ENCODE data around the gene MARK4. TPM values are rescaled to one million over a fixed set of nuclear protein-coding genes. Genes with fewer than 3 reads are reported as not detected.
A peak's percentile ranks its signal among the peaks of the same experiment; 100 is the strongest.

MARK4 gene
- total RNA-seq, 1 donor from 2014 or later, result 7.4 TPM

DNA sequence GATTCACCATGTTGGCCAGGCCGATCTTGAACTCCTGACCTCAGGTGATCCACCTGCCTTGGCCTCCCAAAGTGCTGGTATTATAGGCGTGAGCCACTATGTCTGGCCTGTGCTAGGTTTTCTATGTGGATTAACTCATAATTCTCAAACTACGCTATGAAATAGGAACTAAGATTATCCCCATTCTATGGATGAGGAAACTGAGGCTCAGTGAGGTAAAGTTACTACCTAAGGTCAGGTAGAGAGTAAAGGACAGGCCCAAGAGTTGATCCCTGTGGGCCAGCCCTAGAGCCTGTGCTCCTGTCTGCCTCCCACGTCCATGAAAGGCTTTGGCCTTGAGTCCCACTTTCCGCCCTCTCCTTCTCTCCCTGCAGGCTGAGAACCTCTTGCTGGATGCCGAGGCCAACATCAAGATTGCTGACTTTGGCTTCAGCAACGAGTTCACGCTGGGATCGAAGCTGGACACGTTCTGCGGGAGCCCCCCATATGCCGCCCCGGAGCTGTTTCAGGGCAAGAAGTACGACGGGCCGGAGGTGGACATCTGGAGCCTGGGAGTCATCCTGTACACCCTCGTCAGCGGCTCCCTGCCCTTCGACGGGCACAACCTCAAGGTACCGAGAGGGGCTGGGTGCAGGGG is 20.1 kb downstream of the MARK4 start:
- DNase-seq (ENCODE audit: low read depth in 2 of 2), result no peak

DNA sequence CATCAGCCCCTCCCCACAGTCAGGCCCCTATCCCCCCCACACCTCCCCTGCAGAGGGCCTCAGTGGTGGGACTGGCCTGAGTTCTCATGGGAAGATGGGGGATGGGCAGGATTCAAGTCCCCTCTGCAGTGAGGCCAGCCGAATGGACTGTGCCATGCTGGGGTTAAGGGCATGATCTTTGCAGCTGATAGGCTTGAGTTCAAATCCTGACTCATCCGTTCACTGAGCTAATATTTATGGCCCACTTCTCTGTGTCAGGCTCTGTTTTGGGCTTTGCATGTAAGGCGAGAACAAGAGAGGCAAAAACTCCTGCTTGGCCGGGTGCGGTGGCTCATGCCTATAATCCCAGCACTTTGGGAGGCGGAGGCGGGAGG is 20.7 kb downstream of the MARK4 start:
- no peak for DNase-seq (ENCODE audit: low read depth in 2 of 2)

DNA sequence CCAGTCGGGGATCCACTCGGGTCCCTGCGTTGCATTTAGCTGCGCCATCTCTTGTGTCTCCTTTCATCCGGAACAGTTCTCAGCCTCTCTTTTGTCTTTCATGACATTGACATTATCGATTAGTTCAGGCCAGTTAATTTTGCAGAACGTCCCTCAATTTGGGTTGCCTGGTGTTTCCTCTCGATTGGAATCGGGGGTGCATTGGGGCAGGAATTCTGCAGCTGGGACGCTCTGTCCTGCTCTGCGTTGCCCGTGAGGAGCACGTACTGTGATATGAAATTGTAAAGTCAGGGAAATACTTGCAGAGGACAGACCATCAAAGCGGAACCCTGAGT is 22.4 kb downstream of the MARK4 start:
- no peak for DNase-seq (ENCODE audit: low read depth in 2 of 2)

DNA sequence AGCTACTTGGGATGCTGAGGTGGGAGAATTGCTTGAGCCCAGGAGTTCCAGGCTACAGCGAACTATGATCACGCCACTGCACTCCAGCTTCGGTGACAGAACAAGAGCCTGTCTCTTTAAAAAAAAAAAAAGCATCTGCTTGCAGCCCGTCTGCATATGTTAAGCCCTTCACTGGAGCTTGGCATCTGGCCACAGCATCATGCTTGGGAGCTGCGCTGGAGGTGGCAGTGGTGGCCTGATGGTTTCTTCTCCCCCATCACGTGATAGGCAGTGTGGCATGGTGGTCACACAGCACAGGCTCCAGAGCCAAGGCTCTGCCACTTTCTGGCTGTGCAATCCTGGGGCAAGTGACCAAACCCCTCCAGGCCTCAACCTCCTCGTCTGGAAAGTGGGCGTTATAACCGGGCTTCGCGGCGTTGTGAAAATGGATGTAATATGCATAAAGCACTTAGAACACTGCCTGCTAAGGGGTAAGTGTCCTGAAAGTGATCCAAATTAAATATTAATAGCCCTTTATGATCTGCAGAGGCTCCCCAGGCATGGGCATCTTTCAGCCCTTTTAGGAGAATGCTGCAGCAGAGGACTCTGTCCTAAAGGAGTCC is 24.4 kb downstream of the MARK4 start:
- no peak for DNase-seq (ENCODE audit: low read depth in 2 of 2)

DNA sequence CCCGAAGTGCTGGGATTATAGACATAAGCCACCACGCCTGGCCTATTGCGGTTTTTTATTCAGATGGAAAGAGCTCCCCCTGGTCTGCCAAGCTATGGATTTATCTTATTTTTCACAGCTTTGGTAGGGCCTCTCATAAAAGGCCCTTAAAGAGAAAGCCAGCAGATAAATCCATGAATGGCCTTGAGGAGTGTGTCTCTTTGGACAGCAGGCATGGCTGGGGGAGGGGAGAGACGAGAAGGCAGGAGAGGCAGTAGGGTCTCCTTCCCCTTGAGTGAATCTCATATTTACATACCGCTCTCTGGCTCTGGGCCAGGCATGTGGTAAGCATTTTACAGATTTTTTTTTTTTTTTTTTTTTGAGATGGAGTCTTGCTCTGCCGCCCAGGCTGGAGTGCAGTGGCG is 25.2 kb downstream of the MARK4 start:
- no peak for DNase-seq (ENCODE audit: low read depth in 2 of 2)

DNA sequence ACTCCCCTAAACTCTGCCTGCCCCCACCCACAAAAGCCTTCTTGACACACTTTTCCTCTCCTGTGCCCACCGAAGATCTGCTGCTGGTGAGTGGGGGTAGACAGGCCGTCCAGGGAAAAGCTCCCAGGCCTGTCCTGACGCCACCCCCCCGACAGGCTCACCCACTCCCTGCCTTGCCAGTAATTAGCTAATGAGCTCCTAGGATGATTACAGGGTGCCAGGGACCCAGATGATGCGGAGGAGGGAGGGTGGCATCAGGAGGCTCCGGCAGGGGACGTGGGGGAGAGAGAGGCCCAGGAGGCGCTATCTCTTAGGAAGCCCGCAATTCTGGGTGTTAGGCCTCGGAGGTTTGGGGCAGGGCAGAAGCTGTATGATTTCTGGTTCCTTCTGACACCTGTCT is 27.0 kb downstream of the MARK4 start:
- DNase-seq (ENCODE audit: low read depth in 2 of 2), result no peak

DNA sequence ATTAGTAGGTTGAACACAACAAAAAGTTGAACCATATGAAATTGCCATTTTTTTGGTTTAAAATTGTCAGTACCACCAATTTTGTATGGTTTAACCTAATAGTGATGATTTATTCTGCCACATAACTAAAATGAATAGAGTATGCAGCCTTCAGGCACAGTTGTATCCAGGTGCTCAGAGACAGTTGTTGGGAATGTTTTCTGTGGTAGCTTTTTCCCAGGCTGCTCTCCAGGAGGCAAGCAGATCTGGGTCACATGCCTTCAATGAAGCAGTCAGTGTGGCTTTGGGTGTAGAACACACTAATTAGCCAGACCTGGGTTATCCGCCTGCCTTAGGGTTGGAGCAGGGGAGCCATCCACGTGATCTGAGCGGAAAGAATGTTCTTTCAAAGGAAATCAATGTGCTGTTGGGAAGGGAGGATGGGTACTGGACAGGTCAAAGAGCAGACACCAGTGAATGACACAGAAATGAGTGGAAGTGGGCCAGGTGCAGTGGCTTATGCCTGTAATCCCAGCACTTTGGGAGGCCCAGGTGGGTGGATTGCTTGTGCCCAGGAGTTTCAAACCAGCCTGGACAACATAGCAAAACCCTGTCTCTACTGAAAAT is 28.6 kb downstream of the MARK4 start:
- DNase-seq (ENCODE audit: low read depth in 2 of 2), result peak; percentile 78 to 96

DNA sequence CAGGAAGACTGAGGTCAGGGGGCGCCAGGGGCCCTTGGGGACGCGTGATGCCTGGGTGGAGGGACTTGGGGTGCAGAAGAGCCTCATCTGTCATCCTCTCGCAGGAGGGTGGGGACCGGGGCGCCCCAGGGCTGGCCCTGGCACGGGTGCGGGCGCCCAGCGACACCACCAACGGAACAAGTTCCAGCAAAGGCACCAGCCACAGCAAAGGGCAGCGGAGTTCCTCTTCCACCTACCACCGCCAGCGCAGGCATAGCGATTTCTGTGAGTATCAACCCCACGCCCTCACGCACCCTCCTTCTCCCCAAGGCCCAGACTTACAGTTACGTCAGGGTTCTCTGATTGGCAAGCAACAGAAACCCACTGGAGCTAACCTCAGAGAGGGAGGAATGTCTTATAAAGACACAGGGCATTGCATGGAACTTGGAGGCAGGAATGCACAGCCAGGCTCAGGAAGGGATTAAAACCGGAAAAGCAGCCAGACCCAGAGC is 29.4 kb downstream of the MARK4 start:
- peak in 1 of 2 donors; percentile 58 for DNase-seq (ENCODE audit: low read depth in 2 of 2)

DNA sequence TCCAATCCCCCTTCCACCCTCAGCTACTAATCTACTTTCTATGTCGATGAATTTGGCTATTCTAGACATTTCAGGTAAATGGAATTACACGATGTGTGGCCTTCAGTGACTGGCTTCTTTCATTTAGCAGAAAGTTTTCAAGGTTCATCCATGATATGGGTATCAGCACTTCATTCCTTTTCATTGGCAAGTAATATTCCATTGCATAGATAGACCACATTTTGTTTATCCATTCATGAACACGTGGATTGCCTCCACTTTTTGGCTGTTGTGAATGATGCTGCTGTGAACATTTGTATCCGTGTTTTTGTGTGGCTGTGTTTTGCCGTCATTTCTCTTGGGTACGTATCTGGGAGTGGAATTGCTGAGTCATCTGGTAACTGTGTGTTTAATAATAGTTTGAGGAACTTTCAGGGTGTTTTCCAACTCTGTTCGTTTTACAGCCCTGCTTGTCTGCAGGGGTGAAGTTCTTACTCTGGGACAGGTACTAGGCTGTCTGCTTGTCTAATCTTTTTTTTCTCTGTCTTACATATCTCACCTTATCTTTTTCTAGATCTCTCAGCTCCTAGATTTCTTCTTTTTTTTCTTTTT is 32.5 kb downstream of the MARK4 start:
- DNase-seq (ENCODE audit: low read depth in 2 of 2), result no peak

DNA sequence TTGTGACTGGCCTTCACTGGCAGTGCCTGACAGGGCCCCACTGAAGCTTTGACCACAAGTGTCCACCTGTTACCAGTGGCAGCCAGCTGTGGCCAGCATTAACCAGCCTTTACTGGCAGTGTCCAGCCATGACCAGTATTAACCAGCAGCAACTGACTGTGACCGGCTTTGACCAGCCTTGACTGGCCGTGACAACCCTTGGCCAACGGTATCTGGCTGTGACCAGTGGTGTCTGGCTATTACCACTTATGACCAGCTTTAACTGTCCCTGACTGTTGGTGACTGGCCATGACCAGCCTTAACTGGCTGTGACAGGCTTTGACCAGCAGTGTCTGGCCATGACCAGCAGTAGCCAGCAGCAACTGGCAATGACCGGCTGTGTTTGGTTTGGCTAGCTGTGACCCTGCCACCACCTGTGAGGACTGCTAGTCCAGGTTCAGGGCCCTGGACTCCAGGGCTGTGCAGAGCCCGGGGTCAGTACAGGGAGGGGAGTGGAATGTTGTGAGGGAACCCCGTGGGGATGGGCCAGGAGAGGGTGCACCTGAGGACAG is 39.4 kb downstream of the MARK4 start:
- DNase-seq (ENCODE audit: low read depth in 2 of 2), result no peak

DNA sequence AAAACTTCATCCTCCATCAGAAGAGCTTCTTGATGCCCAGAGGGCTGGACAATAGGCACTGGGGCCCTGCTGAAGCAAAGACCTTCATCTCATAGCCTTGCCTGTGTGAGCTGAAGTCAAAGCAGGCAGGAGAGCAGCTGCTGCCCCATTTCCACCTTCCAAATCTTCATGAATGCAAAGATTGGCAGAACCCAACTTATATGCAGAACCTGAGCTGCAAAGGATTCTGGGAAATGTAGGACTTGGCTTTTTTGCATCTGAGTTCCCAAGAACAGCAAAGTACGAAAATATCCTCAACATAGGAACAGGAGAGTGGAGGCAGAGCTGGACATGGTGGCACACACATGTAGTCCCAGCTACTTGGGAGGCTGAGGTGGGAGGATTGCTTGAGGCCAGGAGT is 40.8 kb downstream of the MARK4 start:
- DNase-seq (ENCODE audit: low read depth in 2 of 2), result no peak

DNA sequence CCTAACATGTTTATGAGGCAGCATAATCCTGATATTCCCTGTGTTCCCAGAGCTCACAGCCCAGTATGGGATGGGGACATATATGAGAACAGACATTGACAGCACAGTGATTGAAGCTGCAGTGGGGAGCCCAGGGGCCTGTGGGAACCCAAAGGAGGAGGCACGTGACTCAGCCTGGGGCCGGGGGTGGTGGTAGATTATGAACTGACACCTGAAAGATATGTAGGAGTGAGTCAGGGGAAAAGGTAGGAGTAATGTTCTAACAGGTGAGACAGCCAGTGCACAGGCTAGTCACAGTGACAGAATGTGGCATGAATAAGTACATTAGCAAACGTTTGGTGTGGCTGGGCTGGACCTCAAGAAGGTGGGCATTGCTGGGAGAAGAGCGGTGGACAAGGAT is 42.6 kb downstream of the MARK4 start:
- DNase-seq (ENCODE audit: low read depth in 2 of 2), result no peak

DNA sequence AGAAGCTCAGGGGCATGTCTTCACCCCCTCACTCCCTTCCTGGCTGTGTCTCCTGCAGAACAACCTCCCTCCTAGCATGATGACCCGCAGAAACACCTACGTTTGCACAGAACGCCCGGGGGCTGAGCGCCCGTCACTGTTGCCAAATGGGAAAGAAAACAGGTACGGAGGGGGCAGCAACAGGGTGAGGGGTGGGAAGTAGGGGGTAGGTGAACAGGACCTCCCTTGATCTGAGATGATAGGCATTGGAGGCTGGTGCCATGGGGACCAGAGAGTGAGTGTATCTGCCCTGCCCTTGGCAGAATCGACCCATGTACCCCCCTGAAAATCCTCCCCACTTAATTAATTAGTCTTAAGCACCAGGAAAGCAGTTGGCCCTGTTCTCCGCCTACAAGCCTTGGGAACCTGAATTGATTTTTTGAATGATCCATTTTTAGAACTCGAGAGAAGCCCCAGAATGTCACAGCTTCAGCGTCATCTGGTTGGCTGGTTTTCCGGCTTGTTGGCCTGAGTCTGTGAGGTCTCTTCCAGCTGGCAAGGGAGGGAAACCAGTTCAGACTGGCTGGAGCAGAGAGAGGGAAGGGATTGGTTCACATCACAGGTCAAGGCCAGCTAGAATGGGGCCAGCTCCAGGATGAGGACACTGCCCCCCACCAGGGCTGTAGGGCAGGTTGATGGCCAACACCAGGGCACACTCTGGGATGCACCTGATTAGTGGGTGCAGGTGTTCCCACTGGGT is 43.4 kb downstream of the MARK4 start:
- DNase-seq (ENCODE audit: low read depth in 2 of 2), result no peak

DNA sequence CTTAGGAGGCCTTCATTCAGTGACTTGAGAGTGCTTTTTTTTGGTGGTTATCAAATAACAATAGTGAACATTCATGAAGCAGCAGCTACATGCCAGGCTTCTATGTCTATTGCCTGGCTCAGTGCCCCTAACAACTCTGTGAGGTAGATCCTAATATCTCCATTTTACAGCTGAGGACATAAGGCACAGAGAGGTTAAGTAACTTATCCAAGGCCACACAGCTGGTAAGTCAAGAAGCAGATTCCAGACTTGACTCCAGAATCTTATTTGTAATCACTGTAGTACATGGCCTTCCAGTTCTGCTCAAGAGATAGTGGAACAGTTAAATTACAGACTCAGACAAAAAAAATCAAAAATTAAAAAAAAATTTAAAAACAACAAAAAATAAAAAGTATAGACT is 44.8 kb downstream of the MARK4 start:
- no peak for DNase-seq (ENCODE audit: low read depth in 2 of 2)

DNA sequence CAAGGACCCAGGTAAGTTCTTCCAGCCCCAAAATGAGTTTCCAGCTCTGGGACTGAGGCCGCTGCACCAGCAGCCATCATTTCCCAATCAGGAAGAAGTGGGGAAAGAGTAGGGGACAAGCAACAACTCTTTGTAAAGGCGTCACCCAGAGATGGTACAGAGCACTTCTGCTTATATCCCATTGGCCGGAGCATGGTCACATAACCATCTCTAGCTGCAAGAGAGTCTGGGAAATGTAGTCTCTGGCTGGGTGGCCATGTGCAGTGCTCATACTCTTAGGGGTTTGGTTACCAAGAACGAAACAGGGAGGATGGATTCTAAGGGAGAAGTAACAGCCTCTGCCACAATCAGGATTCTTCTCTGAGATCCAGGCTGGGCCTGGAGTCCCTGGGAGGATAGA is 45.3 kb downstream of the MARK4 start:
- no peak for DNase-seq (ENCODE audit: low read depth in 2 of 2)

DNA sequence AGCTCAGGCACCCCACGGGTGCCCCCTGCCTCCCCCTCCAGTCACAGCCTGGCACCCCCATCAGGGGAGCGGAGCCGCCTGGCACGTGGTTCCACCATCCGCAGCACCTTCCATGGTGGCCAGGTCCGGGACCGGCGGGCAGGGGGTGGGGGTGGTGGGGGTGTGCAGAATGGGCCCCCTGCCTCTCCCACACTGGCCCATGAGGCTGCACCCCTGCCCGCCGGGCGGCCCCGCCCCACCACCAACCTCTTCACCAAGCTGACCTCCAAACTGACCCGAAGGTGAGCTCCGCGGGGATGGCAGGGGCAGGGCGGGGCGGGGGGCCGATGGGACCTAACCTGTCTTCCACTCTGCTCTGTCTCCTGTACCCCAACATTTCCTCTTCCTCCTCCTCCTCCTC is 46.6 kb downstream of the MARK4 start:
- DNase-seq (ENCODE audit: low read depth in 2 of 2), result no peak

DNA sequence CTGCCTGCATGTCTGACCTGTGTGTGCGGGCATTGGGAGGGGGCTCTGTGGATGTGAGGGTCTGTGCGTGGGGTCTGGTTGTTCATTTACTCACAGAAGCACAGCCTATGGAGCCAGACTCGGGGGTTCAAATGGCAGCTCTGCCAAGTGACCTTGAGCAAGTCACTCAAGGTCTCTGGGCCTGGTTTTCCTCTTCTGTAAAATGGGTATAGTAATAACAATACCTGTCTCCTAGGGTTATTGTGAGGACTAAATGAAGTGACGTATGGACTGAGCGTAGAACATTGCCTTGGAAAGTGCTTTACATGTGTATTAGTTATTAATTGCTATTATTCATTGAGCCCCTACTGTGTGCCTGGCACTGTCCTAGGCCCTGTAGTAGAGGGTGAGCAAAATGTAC is 47.2 kb downstream of the MARK4 start:
- no peak for DNase-seq (ENCODE audit: low read depth in 2 of 2)

DNA sequence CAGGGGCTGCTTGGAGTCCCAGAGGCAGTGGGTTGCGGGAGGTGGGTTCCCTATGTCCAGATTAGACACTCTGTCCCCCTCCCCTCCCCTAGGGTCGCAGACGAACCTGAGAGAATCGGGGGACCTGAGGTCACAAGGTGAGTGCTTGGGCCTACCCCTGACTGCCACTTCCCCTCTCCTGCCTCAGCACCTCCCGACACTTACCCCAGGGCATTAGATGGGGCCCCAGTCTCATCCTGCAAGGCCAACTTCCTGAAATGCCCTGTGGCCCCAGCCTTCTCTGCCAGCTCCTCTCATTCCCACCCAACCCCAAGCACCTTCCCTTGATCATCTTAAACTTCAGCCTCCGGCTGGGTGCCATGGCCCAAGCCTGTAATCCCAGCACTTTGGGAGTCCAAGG is 48.6 kb downstream of the MARK4 start:
- DNase-seq (ENCODE audit: low read depth in 2 of 2), result no peak

DNA sequence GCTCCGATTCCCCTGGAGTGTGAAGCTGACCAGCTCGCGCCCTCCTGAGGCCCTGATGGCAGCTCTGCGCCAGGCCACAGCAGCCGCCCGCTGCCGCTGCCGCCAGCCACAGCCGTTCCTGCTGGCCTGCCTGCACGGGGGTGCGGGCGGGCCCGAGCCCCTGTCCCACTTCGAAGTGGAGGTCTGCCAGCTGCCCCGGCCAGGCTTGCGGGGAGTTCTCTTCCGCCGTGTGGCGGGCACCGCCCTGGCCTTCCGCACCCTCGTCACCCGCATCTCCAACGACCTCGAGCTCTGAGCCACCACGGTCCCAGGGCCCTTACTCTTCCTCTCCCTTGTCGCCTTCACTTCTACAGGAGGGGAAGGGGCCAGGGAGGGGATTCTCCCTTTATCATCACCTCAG is 51.3 kb downstream of the MARK4 start:
- no peak for DNase-seq (ENCODE audit: low read depth in 2 of 2)

DNA sequence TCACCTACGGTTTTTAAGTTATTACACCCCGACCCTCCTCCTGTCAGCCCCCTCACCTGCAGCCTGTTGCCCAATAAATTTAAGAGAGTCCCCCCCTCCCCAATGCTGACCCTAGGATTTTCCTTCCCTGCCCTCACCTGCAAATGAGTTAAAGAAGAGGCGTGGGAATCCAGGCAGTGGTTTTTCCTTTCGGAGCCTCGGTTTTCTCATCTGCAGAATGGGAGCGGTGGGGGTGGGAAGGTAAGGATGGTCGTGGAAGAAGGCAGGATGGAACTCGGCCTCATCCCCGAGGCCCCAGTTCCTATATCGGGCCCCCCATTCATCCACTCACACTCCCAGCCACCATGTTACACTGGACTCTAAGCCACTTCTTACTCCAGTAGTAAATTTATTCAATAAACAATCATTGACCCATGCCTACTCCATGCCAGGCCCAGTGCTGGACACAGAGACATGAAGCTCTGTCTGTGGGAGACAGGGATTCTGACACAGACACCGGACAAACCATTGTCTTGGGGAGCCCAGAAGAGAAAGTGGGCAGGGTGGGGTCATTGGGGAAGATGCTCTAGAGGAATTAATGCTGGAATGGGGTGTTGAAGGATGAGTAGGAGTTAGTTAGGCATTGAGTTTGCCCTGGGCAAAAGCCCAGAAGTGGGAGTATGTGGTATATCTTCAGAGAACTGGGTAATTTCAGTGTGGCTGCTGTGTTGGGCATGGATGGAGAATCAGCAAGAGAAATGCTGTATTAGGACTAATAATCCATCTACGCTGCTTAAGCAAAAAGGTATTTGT is 52.4 kb downstream of the MARK4 start:
- DNase-seq (ENCODE audit: low read depth in 2 of 2), result no peak

Measured in dermis microvascular lymphatic vessel endothelial cell (primary cell).